Left renal pelvis (tissue), 4 donors: ENCODE data around the gene PHEX. TPM values are rescaled to one million over a fixed set of nuclear protein-coding genes. Genes with fewer than 3 reads are reported as not detected.
"Not testable (repeated sequence)": the region's sequence is repeated elsewhere in the genome, so short reads cannot be mapped to it uniquely, and the experiment has no call there.

Source experiments
- DNase-seq, 4 donors: peaks; one replicate each; pipeline ENCODE4 v3.0.0-alpha.2; 2013; ENCODE audit warnings: low read depth in 4 of 4, low spot score in 3 of 4
- polyA plus RNA-seq, 4 donors: library from polyadenylated mRNA; unstranded; fragments of 120-200 nt; gene quantifications; one replicate each; pipeline ENCODE4 v1.2.1, GENCODE V29; 2013; ENCODE audit not compliant: insufficient read length in 4 of 4

Gene PHEX
- polyA plus RNA-seq, 4 donors, result 0.30 to 0.46 (median 0.39) TPM

GRCh38 chrX:22203186-22203585 lies 171.1 kb downstream of the PHEX start:
- DNase-seq, result no peak

- DNase-seq, result no peak
Observed at GRCh38 chrX:22206781-22207180, 174.7 kb downstream of the PHEX start.

GRCh38 chrX:22220941-22221340 lies 188.8 kb downstream of the PHEX start:
- no peak for DNase-seq

DNA sequence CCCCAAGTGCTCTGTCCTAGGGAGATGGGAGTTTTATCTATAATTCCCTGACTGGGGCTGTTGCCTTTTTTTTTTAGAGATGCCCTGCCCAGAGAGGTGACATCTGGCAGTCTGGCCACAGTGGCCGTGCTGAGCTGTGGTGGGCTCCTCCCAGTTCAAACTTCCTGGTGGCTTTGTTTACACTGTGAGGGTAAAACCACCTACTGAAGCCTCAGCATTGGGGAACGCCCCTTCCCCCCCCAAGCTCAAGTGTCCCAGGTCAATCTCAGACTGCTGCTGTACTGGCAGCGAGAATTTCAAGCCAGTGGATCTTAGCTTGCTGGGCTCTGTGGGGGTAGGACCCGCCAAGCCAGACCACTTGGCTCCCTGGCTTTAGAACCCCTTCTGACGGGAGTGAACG lies 202.3 kb downstream of the PHEX start:
- no peak for DNase-seq

- no peak for DNase-seq
Observed at GRCh38 chrX:22237479-22237878, 205.4 kb downstream of the PHEX start.

- DNase-seq, result no peak
Observed at GRCh38 chrX:22246620-22247019, 214.5 kb downstream of the PHEX start.

DNA sequence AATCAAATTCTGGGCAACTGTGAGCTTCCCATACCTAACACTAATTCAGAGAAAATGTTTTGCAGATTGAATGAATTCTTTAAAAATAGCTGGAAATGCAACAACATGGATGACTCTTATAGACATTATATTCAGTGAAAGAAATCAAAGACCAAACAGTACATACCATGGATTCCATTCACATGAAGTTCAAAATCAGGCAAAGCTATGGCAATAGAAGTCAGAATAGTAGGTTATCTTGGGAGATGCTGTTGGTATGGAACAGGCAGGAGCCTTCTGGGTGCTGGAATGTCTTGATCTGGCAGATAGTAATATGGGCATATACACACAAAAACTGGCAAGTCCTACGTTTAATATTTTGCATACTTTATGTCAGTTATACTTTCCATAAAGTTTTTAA lies 215.0 kb downstream of the PHEX start:
- DNase-seq, result no peak

DNA sequence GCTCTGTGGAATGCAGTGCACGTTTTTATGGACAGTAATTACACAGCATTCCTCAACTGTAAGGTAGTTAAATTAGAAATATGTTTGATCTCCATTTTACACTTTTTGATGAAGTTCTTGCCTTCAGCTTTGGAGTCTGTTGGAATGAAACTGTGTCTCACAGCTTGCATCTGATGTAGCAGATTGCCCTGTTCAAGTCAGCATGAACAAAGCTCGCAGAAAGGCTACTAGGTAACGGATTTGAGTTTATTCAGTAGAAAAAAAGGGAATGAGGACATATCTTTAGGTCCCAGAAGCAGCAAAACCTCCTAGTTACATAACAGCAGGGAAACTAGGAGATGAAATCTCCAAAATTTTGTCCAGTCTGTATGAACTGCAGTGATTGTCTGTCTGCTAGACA lies 216.3 kb downstream of the PHEX start:
- no peak for DNase-seq

GRCh38 chrX:22249371-22249770 lies 217.2 kb downstream of the PHEX start:
- DNase-seq, result no peak

GRCh38 chrX:22268706-22269105 lies 236.6 kb downstream of the PHEX start:
- peak in 2 of 4 donors; percentile 2 to 7 for DNase-seq

DNA sequence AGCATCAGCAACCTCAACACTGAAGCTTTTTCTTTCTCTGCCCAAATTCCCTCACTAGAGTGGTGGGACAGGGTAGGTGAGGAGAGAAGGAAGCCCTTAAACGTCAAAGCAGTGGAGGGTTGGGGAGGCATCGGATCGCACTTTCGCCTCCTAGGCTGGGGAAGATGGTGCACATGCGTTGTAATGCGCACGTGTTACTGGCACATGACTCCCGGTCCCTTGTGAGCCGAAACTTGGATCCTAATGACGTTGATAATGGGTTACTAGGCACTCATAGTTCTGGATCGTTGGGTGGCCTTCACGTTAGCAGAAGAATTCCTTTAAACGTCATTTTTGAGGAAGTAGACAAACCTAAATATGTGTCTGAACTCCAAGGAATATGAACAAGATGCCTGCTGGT lies 240.5 kb downstream of the PHEX start, which contains the start of gene CBLL2:
Gene CBLL2 (plus strand): TSS at position 301 of the 400 bp plus-strand sequence. CDS start 79 bp downstream, at position 380.
- DNase-seq, result no peak

- no peak for DNase-seq
Observed at GRCh38 chrX:22273714-22274317, 241.7 kb downstream of the PHEX start.

GRCh38 chrX:22276781-22277180 lies 244.7 kb downstream of the PHEX start:
- no peak for DNase-seq

- no peak for DNase-seq
Observed at GRCh38 chrX:22278375-22278774, 246.2 kb downstream of the PHEX start.

- not testable (repeated sequence) for DNase-seq
Observed at GRCh38 chrX:22289209-22289608, 257.1 kb downstream of the PHEX start.

DNA sequence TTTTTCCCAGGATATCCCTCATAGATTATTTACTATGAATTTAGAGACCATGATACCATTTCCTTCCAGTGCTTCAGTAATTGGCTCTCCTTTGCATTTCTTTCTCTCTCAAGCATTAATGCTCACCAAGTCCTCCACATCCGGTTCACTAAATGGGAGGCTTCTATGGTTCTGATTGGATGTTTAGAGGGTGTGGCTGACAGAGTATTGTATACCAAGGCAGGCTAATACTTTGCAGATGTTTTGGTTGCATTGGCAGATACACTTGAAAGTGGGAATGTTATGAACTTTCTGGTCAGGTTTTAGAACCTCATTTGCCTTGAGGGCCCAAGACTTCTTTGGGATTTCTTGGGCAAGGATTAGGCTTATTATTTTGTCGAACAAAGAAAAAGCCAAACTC lies 264.7 kb downstream of the PHEX start:
- no peak for DNase-seq

GRCh38 chrX:22300130-22300529 lies 268.0 kb downstream of the PHEX start:
- DNase-seq, result peak in 1 of 4 donors; percentile 6

Other genes with a start within 250 kb of the PHEX start
- gene MBTPS2, start 192.7 kb upstream of the PHEX start, polyA plus RNA-seq, result 10 to 100 TPM; 27.7 to 39.2 (median 32.9) TPM
- gene YY2, start 176.3 kb upstream of the PHEX start, polyA plus RNA-seq, result 1 to 10 TPM; 2.6 to 3.4 (median 3.2) TPM
- 100 to 1,000 TPM in 3 of 4 donors, 10 to 100 TPM in 1; 57.0 to 166 (median 150) TPM for gene SMS, start 91.6 kb upstream of the PHEX start, polyA plus RNA-seq
- gene CBLL2, start 240.6 kb downstream of the PHEX start, polyA plus RNA-seq, result not detected